ENCODE measurements around the gene CNTN4.

Gene CNTN4

GRCh38 chr3:2603692-2604289 lies 505.1 kb downstream of the CNTN4 start:
- no peaks in the 10 kb centered on the region for H4K20me1 ChIP-seq (ENCODE audit: insufficient read depth, low read length)
- H3K9ac ChIP-seq (ENCODE audit: low read length), result no peak overlapping the region
- H3K36me3 ChIP-seq (replicated peaks; ENCODE audit: low read depth, low read length), result no peaks in the 10 kb centered on the region
- no peak overlapping the region for H3K27ac ChIP-seq (ENCODE audit: low read length)
- no peak overlapping the region for H2AFZ ChIP-seq (ENCODE audit: low read depth, low read length)
- no peaks in the 10 kb centered on the region for H3K27me3 ChIP-seq (ENCODE audit: low read depth, low read length)
- no peak overlapping the region for H3K4me3 ChIP-seq (ENCODE audit: low read length)
- H3K9me3 ChIP-seq (ENCODE audit: insufficient read depth, low read length), result no peaks in the 10 kb centered on the region
- H3K4me2 ChIP-seq (ENCODE audit: low read length), result no peak overlapping the region
- H3K79me2 ChIP-seq (ENCODE audit: low read length), result no peaks in the 10 kb centered on the region
- TF ChIP-seq EZH2phosphoT487 (IDR thresholded peaks at IDR 0.05; ENCODE audit: low read depth), result no peak
- no peak for TF ChIP-seq CTCF (IDR thresholded peaks at IDR 0.05; ENCODE audit: low read depth, low read length)
- no peaks in the 10 kb centered on the region for H3K4me1 ChIP-seq (ENCODE audit: low read length)

DNA sequence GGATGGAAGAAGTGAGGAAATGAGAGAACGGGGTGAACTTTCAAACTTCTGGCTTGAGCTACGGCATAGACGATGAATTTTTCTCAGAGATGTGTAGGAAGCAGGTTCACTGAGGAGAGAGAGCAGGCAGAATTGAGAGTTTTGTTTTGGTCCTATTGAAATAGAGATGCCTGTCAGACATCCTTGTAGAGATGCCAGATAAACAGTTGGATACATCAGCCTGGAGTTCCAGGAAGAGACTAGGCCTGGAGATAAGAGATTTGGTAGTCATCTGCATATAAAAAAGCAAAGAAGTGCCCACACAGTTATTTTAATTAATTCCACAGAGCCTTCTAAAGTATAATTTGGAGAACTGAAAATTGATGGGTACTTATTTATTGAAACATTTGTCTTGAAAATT lies 515.9 kb downstream of the CNTN4 start:
- H4K20me1 ChIP-seq (ENCODE audit: insufficient read depth, low read length), result no peaks in the 10 kb centered on the region
- no peak overlapping the region for H3K27ac ChIP-seq (ENCODE audit: low read length)
- H2AFZ ChIP-seq (ENCODE audit: low read depth, low read length), result no peak overlapping the region
- no peaks in the 10 kb centered on the region for H3K36me3 ChIP-seq (replicated peaks; ENCODE audit: low read depth, low read length)
- no peak overlapping the region for H3K4me3 ChIP-seq (ENCODE audit: low read length)
- H3K79me2 ChIP-seq (ENCODE audit: low read length), result no peaks in the 10 kb centered on the region
- no peaks in the 10 kb centered on the region for H3K9me3 ChIP-seq (ENCODE audit: insufficient read depth, low read length)
- H3K27me3 ChIP-seq (ENCODE audit: low read depth, low read length), result 0 out of 2 replicates have a peak, but pooled peaks cover under 1% of the 10 kb centered on the region
- H3K9ac ChIP-seq (ENCODE audit: low read length), result no peak overlapping the region
- no peak overlapping the region for H3K4me2 ChIP-seq (ENCODE audit: low read length)
- TF ChIP-seq CTCF (IDR thresholded peaks at IDR 0.05; ENCODE audit: low read depth, low read length), result no peak
- TF ChIP-seq EZH2phosphoT487 (IDR thresholded peaks at IDR 0.05; ENCODE audit: low read depth), result no peak
- H3K4me1 ChIP-seq (ENCODE audit: low read length), result no peaks in the 10 kb centered on the region

GRCh38 chr3:2615080-2615479 lies 516.4 kb downstream of the CNTN4 start:
- Histone ChIP-seq H4K20me1 (ENCODE audit: insufficient read depth, low read length) (no peaks in the 10 kb centered on the region), H2AFZ (ENCODE audit: low read depth, low read length) (no peak overlapping the region), H3K36me3 (replicated peaks; ENCODE audit: low read depth, low read length) (no peaks in the 10 kb centered on the region), H3K4me3 (ENCODE audit: low read length) (no peak overlapping the region), H3K79me2 (ENCODE audit: low read length) (no peaks in the 10 kb centered on the region), H3K9me3 (ENCODE audit: insufficient read depth, low read length) (no peaks in the 10 kb centered on the region), H3K9ac (ENCODE audit: low read length) (no peak overlapping the region), H3K27ac (ENCODE audit: low read length) (no peak overlapping the region), H3K4me1 (ENCODE audit: low read length) (no peaks in the 10 kb centered on the region), H3K4me2 (ENCODE audit: low read length) (no peak overlapping the region), H3K27me3 (ENCODE audit: low read depth, low read length) (0 out of 2 replicates have a peak, but pooled peaks cover 2% of the 10 kb centered on the region)
- TF ChIP-seq CTCF (IDR thresholded peaks at IDR 0.05; ENCODE audit: low read depth, low read length) (no peak), EZH2phosphoT487 (IDR thresholded peaks at IDR 0.05; ENCODE audit: low read depth) (no peak)

- TF ChIP-seq CTCF (IDR thresholded peaks at IDR 0.05; ENCODE audit: low read depth, low read length) (no peak), EZH2phosphoT487 (IDR thresholded peaks at IDR 0.05; ENCODE audit: low read depth) (no peak)
- H4K20me1 ChIP-seq (ENCODE audit: insufficient read depth, low read length), result no peaks in the 10 kb centered on the region
- no peak overlapping the region for H3K9ac ChIP-seq (ENCODE audit: low read length)
- no peaks in the 10 kb centered on the region for H3K4me1 ChIP-seq (ENCODE audit: low read length)
- no peak overlapping the region for H2AFZ ChIP-seq (ENCODE audit: low read depth, low read length)
- no peak overlapping the region for H3K27ac ChIP-seq (ENCODE audit: low read length)
- 0 out of 2 replicates have a peak, but pooled peaks cover 2% of the 10 kb centered on the region for H3K27me3 ChIP-seq (ENCODE audit: low read depth, low read length)
- no peak overlapping the region for H3K4me2 ChIP-seq (ENCODE audit: low read length)
- H3K79me2 ChIP-seq (ENCODE audit: low read length), result no peaks in the 10 kb centered on the region
- no peak overlapping the region for H3K4me3 ChIP-seq (ENCODE audit: low read length)
- H3K9me3 ChIP-seq (ENCODE audit: insufficient read depth, low read length), result no peaks in the 10 kb centered on the region
- no peaks in the 10 kb centered on the region for H3K36me3 ChIP-seq (replicated peaks; ENCODE audit: low read depth, low read length)
Observed at GRCh38 chr3:2623436-2623835, 524.8 kb downstream of the CNTN4 start.

All from OCI-LY3 (cell line).